Stimulated activated CD4-positive, alpha-beta T cell treated with anti-CD3 and anti-CD28 coated beads, Interleukin-2, amount 100 ng/mL, for 4 hours (primary cell): Measurements from ENCODE around the gene NKAIN2.

Source experiments
- DNase-seq: peaks from one replicate; pipeline ENCODE4 v3.0.0-alpha.2; 2020; ENCODE audit warnings: low read depth

The NKAIN2 gene

DNA sequence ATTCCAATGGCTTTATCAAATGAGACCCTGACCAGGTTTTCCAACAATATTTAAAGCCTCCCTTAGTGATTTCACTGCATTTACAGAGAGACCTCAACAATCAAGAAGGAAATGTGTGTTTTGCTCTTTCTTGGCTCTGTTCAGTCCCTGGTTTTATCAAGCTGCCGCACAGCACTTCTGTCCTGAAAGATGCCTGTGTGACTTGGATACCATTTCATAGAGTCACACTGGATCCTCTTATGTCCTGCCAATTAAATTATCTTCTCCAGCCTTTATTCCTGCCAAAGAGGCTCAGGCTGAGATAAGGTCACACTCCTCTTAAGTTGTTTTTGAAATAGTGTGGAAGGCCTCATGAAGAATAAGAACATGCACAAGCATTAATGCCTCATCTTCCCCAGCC is 961.6 kb downstream of the NKAIN2 start:
- DNase-seq, result no peak

DNA sequence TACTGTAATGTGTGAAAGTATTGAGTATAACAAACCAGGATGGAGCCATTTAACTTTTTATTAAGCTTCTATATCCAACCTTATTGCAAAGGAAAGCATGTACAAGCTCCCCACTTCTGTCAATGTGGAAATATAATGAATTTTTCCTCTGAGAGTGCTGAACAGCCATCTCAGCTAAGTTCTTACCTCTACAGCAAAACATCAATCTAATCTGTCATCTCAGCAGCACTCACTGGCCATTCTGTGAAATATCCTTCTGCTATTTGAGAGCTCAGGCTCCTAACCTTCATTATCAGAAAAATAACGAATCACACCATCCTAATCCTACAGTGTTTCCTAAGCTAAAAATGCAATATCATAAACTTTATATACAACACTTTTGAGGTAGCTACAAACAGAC is 964.6 kb downstream of the NKAIN2 start:
- DNase-seq, result no peak

- DNase-seq, result no peak
Measured at GRCh38 chr6:124769811-124770544, 966.3 kb downstream of the NKAIN2 start.

GRCh38 chr6:124770784-124771183 is 967.1 kb downstream of the NKAIN2 start:
- DNase-seq, result no peak

GRCh38 chr6:124772733-124773319 is 969.2 kb downstream of the NKAIN2 start:
- no peak for DNase-seq

DNA sequence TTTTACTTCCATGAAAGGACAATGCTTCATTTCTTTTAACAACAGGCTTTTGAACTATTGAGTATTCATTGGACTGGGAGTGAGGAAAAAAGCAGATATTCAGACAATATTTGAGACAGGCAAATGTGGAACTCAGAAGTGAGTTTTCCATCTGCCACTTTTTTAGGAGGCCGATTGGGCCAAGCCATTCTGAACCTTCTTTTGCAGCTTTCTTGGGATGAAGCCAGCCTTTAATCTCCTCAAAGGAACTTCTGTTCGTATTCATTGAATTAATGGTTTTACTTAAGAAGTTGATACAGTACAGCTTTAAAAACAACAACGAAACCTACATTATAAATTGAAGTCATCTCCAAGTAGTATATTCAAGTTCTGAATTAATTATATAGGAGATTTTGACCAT is 971.5 kb downstream of the NKAIN2 start:
- no peak for DNase-seq

- no peak for DNase-seq
Measured at GRCh38 chr6:124777863-124778262, 974.2 kb downstream of the NKAIN2 start.

GRCh38 chr6:124780623-124781022 is 977.0 kb downstream of the NKAIN2 start:
- DNase-seq, result no peak

DNA sequence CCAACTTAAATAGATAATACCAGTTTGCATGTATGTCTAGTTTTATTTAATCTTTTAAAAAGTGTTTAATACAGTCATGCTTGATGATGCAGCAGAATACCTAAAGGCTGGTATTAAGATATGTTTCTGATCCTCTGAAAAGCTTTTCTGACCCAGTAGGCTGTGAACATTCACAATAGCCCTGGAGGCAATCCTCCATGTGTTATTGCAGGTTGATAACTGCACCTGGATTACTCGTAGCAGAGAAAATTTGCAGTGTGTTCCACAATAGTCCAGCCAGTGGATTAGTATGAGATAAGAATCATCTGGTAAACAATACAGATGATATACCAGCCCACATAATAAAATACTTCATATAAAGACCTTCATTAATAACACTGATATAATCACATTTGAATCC is 979.7 kb downstream of the NKAIN2 start:
- no peak for DNase-seq

- no peak for DNase-seq
Measured at GRCh38 chr6:124791156-124791555, 987.5 kb downstream of the NKAIN2 start.

DNA sequence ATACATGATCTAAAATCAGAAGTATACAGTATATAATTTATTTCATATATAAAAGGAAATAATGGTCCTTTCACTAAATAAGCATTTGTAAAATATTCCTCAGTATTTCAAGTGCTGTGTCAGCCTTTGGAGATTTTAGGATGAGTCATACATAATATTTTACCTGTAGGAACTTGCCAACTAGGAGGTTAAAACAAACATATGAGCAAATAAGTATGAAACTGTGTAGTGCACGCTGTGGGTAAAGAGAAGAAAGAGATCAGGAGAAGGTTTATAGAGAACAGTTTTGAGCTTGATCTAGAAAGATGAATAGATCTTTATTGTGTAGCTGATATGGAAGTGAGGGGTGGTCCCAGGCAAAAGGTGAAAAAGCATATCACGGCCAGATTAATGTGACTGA is 988.7 kb downstream of the NKAIN2 start:
- DNase-seq, result no peak

DNA sequence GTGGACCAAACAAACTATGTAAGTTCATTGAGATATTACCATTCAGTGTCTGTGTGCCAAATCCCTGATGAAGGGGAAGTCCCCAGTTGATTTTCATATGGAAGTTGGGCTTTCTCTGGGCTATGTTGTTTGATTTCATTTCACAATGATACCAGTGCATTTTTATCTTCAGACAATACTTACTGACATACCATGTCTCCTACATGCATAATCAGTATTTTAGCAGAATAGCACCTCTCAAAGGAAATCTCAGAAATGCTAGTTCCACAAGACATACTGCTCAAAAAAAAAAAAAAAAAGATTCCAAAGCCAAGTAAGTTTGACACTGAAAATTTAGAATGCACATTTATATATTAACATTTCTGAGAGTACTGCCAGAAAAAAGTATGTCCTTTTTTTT is 989.7 kb downstream of the NKAIN2 start:
- DNase-seq, result no peak

DNA sequence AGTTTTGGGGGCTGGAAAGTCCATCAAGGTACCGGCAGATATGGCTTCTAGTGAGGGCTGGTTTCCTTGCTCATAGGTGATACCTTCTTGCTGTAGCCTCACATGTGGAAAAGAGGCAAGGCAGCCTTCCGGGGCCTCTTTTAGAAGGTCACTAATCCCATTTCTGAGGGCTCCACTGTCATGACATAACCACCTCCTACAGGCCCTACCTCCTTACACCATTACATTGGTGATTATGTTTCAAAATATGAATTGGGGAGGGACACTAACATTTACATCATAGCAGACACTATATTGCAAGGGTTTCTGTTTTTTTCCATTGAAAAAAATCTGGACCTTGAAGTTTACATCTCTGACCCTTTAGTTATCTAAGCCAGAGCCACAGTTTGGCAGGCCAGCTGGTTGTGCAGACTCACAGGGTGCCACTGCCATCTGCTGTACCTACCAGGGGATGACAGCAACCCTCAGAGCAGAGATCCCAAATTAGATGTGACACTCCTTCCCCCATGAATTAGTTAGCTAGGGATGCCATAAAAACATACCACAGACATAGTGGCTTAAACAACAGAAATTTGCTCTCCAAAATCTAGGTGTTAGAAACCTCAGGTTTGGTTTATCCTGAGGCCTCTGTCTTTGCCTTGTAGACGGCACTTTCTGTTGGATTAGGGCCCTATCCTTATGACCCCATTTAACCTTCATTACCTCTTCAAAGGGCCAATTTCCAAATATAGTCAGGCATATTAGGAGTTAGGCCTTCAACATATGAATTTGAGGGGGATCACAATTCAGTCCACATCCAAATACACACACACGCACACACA is 992.2 kb downstream of the NKAIN2 start:
- DNase-seq, result no peak

DNA sequence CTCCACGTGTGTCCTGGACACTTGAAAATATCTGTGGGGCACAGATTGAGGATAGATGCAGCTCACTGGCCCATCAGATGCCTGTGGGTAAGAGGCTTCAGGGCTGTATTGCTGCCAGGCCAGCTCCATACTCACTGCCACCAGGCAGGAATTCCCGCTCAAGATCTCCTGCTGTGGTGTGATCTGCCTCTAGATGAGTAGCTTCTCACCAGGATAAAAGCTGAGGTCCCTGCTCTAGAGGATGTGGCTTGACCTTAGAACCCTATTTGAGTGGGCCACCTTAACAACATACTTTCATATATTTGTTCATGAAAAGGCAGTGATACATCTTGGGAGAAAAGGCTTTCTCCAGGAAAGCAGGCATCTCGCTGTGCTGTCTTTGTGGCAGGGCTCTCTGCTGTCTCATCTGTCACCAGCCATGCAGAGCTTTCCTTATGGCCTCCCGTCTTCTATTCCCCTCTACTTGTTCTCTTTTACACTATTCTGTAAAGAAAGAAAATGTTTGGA is 992.9 kb downstream of the NKAIN2 start:
- DNase-seq, result no peak

DNA sequence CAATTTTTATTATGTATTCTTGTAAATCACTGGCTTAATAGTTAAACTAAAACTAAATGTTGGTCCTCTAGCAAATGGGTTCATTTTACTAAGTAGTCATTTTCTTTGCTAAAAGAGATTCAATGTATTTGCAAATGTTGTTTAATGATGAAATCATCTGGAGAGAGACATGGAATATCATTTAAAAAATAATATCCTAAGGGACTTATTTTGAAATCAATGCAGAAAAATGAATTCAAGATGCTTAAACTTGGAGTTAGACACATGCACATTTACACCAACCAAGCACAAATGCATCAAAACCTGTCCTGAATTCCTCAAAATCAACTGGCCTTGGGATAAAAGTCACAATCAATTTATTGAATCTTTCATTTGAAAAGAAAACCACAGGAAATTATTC is 993.6 kb downstream of the NKAIN2 start:
- no peak for DNase-seq

DNA sequence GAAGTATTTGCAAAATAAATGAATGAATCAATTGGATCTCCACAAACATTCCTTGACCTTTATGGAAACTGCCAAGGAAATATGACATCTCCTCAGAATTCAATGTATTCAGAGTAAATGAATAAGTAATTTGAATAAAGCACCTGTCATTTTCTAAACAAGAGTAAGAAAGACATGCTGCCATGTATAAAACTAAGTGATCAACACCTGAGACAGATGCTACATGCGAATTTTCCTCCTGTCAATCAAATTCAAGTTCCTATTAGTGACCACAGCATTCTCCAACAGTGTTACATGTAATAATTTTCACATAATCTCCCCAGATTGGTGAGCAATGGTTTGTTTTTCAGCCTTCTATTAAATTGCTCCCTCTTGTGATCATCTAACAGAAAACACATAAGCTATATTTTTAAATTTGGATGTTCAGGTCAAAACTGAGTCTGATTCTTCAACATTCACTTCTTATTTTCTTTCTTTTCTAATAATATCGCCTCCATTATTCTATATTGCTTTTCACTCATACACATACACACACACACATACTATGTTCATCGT is 995.4 kb downstream of the NKAIN2 start:
- DNase-seq, result no peak

- DNase-seq, result no peak
Measured at GRCh38 chr6:124799638-124800037, 996.0 kb downstream of the NKAIN2 start.

- no peak for DNase-seq
Measured at GRCh38 chr6:124800222-124800621, 996.6 kb downstream of the NKAIN2 start.

- DNase-seq, result no peak
Measured at GRCh38 chr6:124812067-124812466, 1008.4 kb downstream of the NKAIN2 start.

DNA sequence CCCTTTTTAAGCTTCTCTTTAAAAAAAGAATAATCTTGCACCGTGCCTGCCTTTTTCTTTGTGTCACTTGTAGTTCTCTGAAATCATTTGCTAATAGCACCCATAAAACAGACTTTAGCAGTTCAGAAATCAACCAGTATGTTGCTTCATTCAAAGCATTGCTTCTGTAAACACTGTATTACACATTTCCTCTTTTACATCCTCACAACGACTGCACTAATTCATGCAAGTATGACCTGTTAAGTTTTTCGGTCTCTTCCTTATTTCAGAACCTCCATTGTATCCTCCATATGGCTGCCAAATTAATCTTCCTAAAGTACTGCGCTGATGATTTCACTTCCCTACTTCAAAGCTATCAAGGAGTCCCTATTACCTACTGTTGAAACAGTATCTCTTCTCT is 1015.7 kb downstream of the NKAIN2 start:
- no peak for DNase-seq

GRCh38 chr6:124822204-124822613 is 1018.5 kb downstream of the NKAIN2 start:
- no peak for DNase-seq

GRCh38 chr6:124822721-124823120 is 1019.1 kb downstream of the NKAIN2 start:
- DNase-seq, result no peak
